GM10266 (cell line): Measurements from ENCODE around the gene NUP93.

Experiments
- DNase-seq: peaks from one replicate; pipeline ENCODE4 v3.0.0; 2012; ENCODE audit errors: extremely low spot score
- TF ChIP-seq, protein P1 (sequence below): IDR thresholded peaks from 2 replicates; pipeline ENCODE4 v1.5.1; 2012; ENCODE audit warnings: mild to moderate bottlenecking, low read depth; ENCODE audit not compliant: control insufficient read depth, insufficient read depth; ENCODE audit errors: missing control alignments

The NUP93 gene

DNA sequence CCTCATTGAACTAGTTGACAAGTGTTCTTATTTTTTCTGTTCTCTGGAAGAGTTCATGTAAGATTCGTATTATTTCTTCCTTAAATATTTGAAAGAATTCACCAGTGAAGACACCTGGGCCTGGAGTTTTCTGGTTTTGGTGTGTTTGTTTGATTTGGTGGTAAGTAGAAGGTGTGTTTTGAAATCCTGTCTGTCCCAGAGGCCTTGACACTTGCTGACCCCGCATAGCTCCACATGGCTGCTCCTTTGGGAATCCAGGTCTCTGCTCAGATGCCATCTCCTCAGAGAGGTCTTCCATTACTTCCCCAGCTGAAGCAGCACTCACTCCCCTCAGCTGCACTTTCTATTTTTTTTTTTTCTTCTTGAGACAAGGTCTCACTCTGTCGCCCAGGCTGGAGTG is 5.7 kb upstream of the NUP93 start:
- TF ChIP-seq, protein P1, sequence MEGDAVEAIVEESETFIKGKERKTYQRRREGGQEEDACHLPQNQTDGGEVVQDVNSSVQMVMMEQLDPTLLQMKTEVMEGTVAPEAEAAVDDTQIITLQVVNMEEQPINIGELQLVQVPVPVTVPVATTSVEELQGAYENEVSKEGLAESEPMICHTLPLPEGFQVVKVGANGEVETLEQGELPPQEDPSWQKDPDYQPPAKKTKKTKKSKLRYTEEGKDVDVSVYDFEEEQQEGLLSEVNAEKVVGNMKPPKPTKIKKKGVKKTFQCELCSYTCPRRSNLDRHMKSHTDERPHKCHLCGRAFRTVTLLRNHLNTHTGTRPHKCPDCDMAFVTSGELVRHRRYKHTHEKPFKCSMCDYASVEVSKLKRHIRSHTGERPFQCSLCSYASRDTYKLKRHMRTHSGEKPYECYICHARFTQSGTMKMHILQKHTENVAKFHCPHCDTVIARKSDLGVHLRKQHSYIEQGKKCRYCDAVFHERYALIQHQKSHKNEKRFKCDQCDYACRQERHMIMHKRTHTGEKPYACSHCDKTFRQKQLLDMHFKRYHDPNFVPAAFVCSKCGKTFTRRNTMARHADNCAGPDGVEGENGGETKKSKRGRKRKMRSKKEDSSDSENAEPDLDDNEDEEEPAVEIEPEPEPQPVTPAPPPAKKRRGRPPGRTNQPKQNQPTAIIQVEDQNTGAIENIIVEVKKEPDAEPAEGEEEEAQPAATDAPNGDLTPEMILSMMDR = no peak
- no peak for DNase-seq

DNA sequence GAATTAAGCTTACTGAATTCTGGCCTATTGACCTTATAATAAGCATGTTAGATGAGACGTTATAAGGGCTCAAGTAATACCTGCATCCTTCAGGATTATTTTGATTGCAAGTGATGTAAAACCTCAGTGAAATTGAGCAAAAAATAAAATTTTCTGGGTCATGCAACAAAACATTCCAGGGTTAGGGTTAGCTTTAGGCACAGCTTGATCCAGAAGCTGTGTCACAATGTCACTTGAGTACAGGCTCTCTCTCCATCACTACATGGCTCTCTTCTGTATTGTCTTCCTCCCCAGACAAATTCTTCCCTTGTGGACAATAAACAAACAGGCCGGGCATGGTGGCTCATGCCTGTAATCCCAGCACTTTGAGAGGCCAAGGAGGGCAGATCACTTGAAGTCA is 3.6 kb upstream of the NUP93 start:
- DNase-seq = no peak
- TF ChIP-seq, protein P1 = no peak

DNA sequence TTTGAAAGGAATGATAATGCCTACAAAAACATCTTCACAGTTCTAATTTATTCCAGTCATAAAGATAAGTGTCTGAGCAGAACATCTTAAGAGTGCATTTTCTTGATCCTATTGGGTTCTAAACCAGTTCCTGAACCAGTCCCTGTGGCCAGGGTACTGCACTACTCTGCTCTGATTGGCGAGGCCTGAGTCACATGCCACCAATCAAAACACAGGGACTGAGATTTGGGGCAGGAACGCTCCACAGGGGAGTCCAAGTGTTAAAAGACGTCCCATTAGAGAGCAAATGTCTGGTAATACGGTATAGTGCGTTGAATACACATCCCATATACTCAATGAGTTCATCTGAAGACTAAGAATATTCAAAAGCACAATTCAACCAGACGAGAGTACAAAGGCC is 3.0 kb upstream of the NUP93 start:
- no peak for DNase-seq
- TF ChIP-seq, protein P1 = no peak

DNA sequence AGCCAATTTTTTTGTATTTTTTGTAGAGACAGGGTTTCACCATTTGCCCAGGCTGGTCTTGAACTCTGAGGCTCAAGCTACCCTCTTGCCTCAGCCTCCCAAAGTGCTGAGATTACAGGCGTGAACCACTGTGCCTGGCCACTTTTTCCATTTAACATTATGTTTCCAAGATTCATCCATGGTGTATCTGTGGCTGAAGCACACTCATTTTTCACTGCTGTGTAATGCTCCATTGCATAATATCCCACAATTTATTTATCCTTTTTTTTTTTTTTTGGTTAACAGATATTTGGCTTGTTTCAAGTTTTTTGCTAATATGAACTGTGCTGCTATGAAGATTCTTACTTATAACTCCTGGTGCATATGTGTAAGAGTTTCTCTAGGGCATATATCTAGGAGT is 1.9 kb upstream of the NUP93 start:
- no peak for DNase-seq
- TF ChIP-seq, protein P1 = no peak

DNA sequence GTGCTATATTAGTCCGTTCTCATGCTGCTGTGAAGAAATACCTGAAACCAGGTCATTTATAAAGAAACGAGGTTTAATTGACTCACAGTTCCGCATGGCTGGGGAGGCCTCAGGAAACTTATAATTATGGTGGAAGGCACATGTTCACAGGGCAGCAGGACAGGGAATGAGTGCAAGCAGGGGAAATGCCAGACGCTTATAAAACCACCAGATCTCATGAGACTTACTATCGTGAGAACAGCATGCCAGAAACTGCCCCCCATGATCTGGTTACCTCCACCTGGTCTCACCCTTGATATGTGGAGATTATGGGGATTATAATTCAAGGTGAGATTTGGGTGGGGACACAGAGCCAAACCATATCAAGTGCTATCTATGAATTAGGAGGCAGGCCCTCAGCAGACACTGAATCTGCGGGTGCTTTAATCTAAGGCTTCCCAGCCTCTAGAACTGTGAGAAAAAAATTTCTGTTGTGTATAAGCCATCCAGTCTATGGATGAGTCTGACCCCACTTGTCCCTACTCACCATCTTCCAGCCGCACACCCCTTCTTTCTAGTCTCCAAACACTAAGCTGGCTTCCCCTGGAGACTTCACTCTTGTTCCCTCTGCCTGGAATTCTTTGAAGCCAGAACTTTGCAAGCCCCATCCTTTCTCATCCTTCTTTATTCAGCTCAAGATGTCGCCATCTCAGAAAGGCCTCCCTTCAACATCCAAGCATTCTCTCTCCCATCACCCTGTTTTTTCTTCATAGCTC is 772 bp upstream of the NUP93 start:
- TF ChIP-seq, protein P1 = no peak
- no peak for DNase-seq

DNA sequence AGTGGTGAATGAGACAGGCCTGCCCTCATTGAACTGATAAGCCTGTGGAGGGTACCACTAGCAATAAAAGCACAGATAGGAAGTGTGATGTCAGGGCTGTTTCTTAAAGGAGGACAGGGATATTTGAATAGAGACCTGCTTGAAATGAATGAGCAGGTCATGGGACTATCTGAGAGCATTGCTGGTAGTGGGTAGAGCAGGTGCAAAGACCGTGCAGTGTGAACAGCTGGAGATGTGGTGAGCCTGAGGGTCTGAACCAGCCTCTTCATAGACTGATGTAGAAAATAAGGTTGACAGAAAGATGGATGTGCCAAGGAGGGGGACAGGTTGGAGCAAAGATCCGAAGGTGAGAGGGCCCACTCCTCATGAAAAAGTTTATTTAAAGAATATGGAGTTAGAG is 2.4 kb downstream of the NUP93 start:
- TF ChIP-seq, protein P1 = no peak
- peak; percentile 59 for DNase-seq

DNA sequence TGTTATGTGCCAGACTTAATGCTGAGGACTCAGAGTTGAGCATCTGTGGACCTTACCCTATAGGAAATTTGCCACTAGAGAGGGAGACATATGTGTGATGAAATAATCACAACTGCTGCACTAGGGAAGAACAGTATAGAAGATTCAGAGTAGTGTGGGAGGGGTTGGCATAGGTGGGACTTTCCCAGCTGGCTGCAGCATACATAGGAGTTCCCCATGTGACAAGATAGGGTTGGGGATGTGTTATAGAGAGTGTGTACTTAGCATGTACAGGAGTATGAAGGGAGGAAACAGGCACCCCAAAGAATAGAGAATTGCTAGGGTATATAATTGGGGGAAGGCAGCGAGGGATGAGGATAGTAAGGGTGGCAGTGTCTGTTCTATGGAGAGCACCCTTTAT is 2.9 kb downstream of the NUP93 start:
- TF ChIP-seq, protein P1 = no peak
- peak; percentile 61 for DNase-seq
